MM.1S (cell line): ENCODE measurements around the gene CCDC40.

Experiments used
- DNase-seq: peaks from one replicate; pipeline ENCODE4 v3.0.0-alpha.2; 2015
- H2AFZ ChIP-seq: fragments of 300-600 bp; sonication (generic); 2 replicates; pipeline ENCODE4 v1.6.0; 2016; ENCODE audit warnings: antibody characterized with exemption, low read length
- H3F3A ChIP-seq: fragments of 300-600 bp; sonication (generic); 2 replicates; pipeline ENCODE4 v1.6.1; 2016; ENCODE audit warnings: mild to moderate bottlenecking, antibody characterized with exemption, low read length, moderate library complexity, mixed read lengths; ENCODE audit not compliant: insufficient read depth
- H3K27ac ChIP-seq: fragments of 300-600 bp; sonication (generic); 2 replicates; pipeline ENCODE4 v1.5.1; 2016; ENCODE audit warnings: mild to moderate bottlenecking, low read length
- H3K27me3 ChIP-seq: fragments of 300-600 bp; sonication (generic); replicated peaks from 2 replicates; pipeline ENCODE4 v1.6.0; 2016; ENCODE audit warnings: low read length; ENCODE audit not compliant: insufficient read depth
- H3K36me3 ChIP-seq: fragments of 300-600 bp; sonication (generic); replicated peaks from 2 replicates; pipeline ENCODE4 v1.6.1; 2016; ENCODE audit warnings: mild to moderate bottlenecking, low read length, mixed read lengths; ENCODE audit not compliant: insufficient read depth
- H3K4me1 ChIP-seq: fragments of 300-600 bp; sonication (generic); 2 replicates; pipeline ENCODE4 v1.6.1; 2016; ENCODE audit warnings: low read length, mixed read lengths
- H3K4me2 ChIP-seq: fragments of 300-600 bp; sonication (generic); 2 replicates; pipeline ENCODE4 v1.6.0; 2016; ENCODE audit warnings: low read depth, low read length
- H3K4me3 ChIP-seq: fragments of 300-600 bp; sonication (generic); 2 replicates; pipeline ENCODE4 v1.5.1; 2016; ENCODE audit warnings: low read length, mixed read lengths
- H3K79me2 ChIP-seq: fragments of 300-600 bp; sonication (generic); 2 replicates; pipeline ENCODE4 v1.6.1; 2016; ENCODE audit warnings: mixed run types, low read length, mixed read lengths
- H3K9ac ChIP-seq: fragments of 300-600 bp; sonication (generic); 2 replicates; pipeline ENCODE4 v1.6.1; 2016; ENCODE audit warnings: low read length, mixed read lengths
- H3K9me2 ChIP-seq: fragments of 300-600 bp; sonication (generic); replicated peaks from 2 replicates; pipeline ENCODE4 v1.6.1; 2016; ENCODE audit warnings: mild to moderate bottlenecking, low read length, mixed read lengths; ENCODE audit not compliant: insufficient read depth
- H3K9me3 ChIP-seq: fragments of 300-600 bp; sonication (generic); replicated peaks from 2 replicates; pipeline ENCODE4 v1.6.1; 2016; ENCODE audit warnings: mild to moderate bottlenecking, low read length, mixed read lengths; ENCODE audit not compliant: insufficient read depth
- H4K20me1 ChIP-seq: fragments of 300-600 bp; sonication (generic); 2 replicates; pipeline ENCODE4 v1.6.1; 2016; ENCODE audit warnings: mild to moderate bottlenecking, low read length, moderate library complexity, mixed read lengths; ENCODE audit not compliant: insufficient read depth
- CTCF ChIP-seq: fragments of 300-600 bp; sonication (generic); IDR thresholded peaks from 2 replicates; pipeline ENCODE4 v1.5.1; 2016; ENCODE audit warnings: antibody characterized with exemption, low read length, mixed read lengths
- EZH2 ChIP-seq: fragments of 300-600 bp; sonication (generic); optimal IDR thresholded peaks from 2 replicates; pipeline ENCODE3; 2017; ENCODE audit warnings: low read depth, mild to moderate bottlenecking, antibody characterized with exemption, low read length, mixed read lengths
- EZH2phosphoT487 ChIP-seq: fragments of 300-600 bp; sonication (generic); IDR thresholded peaks from 2 replicates; pipeline ENCODE4 v1.6.1; 2018; ENCODE audit warnings: antibody characterized with exemption, low read length

Gene CCDC40

GRCh38 chr17:80091376-80091775, 54.9 kb downstream of the CCDC40 start:
- H3F3A ChIP-seq, result no peaks in the 10 kb centered on the region
- peaks cover 98% of the 10 kb centered on the region for H3K27me3 ChIP-seq
- no peak for TF ChIP-seq EZH2phosphoT487
- no peak for TF ChIP-seq EZH2
- TF ChIP-seq CTCF, result no peak
- no peaks in the 10 kb centered on the region for H3K79me2 ChIP-seq
- no peaks in the 10 kb centered on the region for H3K4me1 ChIP-seq
- no peaks in the 10 kb centered on the region for H3K9me3 ChIP-seq
- no peaks in the 10 kb centered on the region for H3K36me3 ChIP-seq
- H3K9ac ChIP-seq, result no peak overlapping the region
- H3K27ac ChIP-seq, result no peak overlapping the region
- DNase-seq, result no peak
- no peaks in the 10 kb centered on the region for H4K20me1 ChIP-seq
- H3K9me2 ChIP-seq, result no peaks in the 10 kb centered on the region
- H3K4me2 ChIP-seq, result no peak overlapping the region
- no peak overlapping the region for H3K4me3 ChIP-seq
- H2AFZ ChIP-seq, result no peak overlapping the region

- H3K27ac ChIP-seq, result no peak overlapping the region
- H3K9ac ChIP-seq, result no peak overlapping the region
- no peak for DNase-seq
- H3K4me1 ChIP-seq, result no peaks in the 10 kb centered on the region
- H3K4me2 ChIP-seq, result no peak overlapping the region
- H3K9me3 ChIP-seq, result no peaks in the 10 kb centered on the region
- H3K27me3 ChIP-seq, result peaks cover 98% of the 10 kb centered on the region
- no peaks in the 10 kb centered on the region for H3K79me2 ChIP-seq
- no peaks in the 10 kb centered on the region for H3K36me3 ChIP-seq
- no peaks in the 10 kb centered on the region for H3F3A ChIP-seq
- no peak overlapping the region for H2AFZ ChIP-seq
- H3K9me2 ChIP-seq, result no peaks in the 10 kb centered on the region
- H4K20me1 ChIP-seq, result no peaks in the 10 kb centered on the region
- TF ChIP-seq CTCF (no peak), EZH2phosphoT487 (no peak), EZH2 (no peak)
- H3K4me3 ChIP-seq, result no peak overlapping the region
These were observed 56.5 kb downstream of the CCDC40 start for GRCh38 chr17:80092959-80093358.

- no peaks in the 10 kb centered on the region for H3K9me2 ChIP-seq
- H3F3A ChIP-seq, result no peaks in the 10 kb centered on the region
- no peak for TF ChIP-seq EZH2phosphoT487
- TF ChIP-seq CTCF, result no peak
- H3K9ac ChIP-seq, result no peak overlapping the region
- H3K36me3 ChIP-seq, result no peaks in the 10 kb centered on the region
- H3K9me3 ChIP-seq, result no peaks in the 10 kb centered on the region
- H3K4me2 ChIP-seq, result no peak overlapping the region
- no peak overlapping the region for H2AFZ ChIP-seq
- no peak overlapping the region for H3K4me3 ChIP-seq
- H3K79me2 ChIP-seq, result no peaks in the 10 kb centered on the region
- H4K20me1 ChIP-seq, result no peaks in the 10 kb centered on the region
- peaks cover 92% of the 10 kb centered on the region for H3K27me3 ChIP-seq
- DNase-seq, result no peak
- no peak overlapping the region for H3K27ac ChIP-seq
- peaks cover 1% of the 10 kb centered on the region; the same call in 1 of the 2 replicates for H3K4me1 ChIP-seq
These were observed 58.8 kb downstream of the CCDC40 start for GRCh38 chr17:80095038-80095843.
